ENCODE measurements around the gene INAVA.

DNA sequence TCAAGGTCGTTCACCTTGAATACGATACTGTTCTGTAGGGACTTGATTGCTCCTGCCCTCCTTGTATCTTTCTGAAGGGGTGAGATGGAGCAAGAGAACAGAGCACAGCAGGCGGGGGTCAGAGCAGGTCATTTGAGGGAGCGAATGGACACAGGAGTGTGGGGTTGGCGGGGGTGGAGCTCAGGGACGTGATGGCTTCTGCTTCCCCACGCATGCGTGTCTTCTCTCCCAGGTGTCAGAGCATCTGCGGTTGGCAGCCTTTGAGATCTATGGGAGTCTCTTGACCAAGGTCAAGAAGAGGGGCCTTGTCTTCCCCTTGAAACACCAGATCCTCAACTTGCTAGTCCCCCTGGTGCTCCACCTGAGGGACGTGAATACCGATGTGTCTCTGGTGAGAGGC is 63.9 kb downstream of the INAVA start:
- no peak for TF ChIP-seq EP300 (IDR thresholded peaks at IDR 0.05)
- no peak for TF ChIP-seq POLR2A (IDR thresholded peaks at IDR 0.05)

All from upper lobe of left lung (tissue), 4 donors.